ENCODE data around the gene ULBP2.
"Not testable (repeated sequence)": the region's sequence is repeated elsewhere in the genome, so short reads cannot be mapped to it uniquely, and the experiment has no call there.

Gene ULBP2

DNA sequence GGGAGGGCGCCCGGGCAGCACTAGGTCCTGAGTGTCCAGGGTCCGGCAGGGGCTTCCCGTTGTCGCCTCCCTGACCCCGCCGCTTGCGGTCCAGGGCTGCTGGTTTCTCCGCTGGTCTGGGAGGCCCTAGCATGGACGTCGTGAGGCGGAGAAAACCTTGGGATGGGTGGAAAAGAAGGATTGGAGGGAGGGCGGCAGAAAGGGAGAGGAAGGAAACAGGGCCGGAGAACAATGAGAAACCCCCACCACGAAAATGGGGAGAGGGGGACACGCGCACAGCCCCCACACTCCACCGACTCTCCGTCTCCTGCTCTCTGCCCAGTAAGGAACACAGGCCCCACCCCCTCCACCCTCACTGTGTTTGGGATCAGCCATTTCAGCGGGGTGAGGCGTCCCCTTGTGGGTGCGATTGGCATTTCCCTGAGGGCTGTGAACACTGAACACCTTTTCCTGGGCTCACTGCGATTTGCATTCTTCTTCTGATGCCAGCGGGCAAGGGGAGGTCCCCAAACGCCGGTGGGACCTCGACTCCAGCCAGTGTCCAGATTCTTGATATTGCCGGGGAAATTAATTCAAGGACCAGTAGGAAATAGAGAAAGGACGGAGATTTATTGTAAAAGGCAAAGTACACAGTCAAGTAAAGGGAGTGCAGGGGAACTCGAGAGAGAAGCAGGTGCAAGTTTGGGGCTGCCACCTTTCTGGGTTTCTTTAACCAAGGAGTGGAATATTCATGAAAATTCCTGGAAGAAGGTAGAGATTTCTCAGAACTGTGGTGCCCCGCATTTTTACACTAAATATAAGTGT, 15.6 kb upstream of the ULBP2 start:
- peak in 48 of 56 donors; percentile 3 to 76 (median 40) for DNase-seq

DNA sequence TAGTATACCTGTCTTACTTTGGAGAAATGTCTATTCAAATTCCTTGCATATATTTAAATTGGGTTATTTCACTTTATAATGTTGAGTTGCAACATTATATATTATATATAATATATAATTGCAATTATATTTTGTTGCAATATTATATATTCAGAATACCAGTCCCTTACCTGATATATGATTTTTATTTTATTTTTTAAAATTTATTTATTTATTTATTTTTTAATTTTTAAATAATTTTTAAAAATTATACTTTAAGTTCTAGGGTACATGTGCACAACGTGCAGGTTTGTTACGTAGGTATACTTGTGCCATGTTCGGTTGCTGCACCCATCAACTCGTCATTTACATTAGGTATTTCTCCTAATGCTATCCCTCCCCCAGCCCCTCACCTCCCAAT, 14.8 kb upstream of the ULBP2 start:
- DNase-seq = not testable (repeated sequence)

DNA sequence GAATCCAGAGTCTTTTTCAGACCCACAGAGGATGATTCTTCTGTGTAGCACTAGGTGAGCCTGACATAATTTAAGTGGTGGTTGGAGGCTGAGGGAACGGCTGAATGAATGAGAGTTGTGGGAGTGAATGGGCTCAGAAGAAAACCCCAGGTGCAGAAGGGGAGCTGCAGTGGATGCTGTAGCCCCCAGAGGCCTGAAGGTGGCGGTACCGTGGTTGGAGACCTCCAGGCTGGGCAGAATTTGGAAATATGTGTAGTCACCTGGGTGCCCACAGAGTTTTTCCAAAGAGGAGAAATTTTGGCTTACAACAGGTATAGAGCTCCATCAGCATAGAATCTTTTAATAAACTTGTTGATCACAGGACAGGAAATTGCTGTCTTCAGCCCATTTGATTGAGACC, 12.4 kb upstream of the ULBP2 start:
- DNase-seq = no peak

DNA sequence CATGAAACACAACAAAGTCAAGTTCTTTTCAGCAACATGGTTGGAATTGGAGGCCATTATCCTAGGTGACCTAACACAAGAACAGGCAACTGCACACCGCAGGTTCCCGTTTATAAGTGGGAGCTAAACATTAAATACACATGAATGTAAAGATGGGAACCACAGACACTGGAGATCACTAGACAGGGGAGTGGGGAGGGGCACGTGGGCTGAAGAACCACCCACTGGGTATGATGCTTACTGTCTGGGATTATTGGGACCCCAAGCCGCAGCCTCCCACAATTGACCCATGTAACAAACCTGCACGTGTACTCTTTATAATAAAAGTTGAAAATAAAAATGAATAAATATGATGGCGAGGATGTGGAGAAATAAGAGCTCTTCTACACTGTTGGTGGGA, 10.3 kb upstream of the ULBP2 start:
- no peak for DNase-seq

DNA sequence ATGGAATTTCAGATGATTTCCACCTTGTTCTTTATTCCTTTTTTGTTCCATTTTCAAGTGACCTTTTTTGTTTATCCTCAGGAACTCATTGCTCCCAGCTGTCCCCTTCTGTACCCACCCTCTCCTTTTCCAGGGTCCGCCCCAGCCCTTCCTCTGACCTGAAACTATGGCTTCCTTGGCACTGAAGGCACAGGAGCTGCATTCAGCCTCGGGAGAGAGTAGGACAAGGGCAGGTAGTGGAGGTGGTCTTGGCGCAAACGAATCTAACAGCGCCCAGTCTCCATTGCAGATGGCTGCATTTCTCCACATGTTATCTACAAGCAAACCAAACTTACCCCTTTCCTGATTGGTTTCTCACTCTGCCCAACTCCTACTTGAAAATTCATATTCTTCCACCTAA, 8.8 kb upstream of the ULBP2 start:
- DNase-seq = no peak

DNA sequence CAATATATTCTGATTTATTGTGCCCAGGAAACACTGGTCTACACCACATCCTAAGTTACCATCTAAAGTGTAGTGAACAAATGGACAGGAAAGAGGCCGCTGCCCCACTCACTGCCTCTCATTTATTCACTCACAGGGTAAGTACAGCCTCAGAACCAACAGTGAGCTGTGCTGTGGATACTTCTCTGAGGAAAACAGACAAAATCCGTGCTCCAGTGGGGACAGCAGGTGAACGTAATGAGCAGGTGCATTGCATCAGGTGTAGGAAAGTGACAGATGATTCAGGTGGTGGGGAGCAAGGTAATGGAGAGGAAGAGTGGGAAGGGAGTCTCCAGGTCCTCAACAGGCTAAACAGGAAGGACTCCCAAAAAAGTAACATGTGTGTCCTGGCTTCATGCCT, 8.4 kb upstream of the ULBP2 start:
- DNase-seq = no peak

DNA sequence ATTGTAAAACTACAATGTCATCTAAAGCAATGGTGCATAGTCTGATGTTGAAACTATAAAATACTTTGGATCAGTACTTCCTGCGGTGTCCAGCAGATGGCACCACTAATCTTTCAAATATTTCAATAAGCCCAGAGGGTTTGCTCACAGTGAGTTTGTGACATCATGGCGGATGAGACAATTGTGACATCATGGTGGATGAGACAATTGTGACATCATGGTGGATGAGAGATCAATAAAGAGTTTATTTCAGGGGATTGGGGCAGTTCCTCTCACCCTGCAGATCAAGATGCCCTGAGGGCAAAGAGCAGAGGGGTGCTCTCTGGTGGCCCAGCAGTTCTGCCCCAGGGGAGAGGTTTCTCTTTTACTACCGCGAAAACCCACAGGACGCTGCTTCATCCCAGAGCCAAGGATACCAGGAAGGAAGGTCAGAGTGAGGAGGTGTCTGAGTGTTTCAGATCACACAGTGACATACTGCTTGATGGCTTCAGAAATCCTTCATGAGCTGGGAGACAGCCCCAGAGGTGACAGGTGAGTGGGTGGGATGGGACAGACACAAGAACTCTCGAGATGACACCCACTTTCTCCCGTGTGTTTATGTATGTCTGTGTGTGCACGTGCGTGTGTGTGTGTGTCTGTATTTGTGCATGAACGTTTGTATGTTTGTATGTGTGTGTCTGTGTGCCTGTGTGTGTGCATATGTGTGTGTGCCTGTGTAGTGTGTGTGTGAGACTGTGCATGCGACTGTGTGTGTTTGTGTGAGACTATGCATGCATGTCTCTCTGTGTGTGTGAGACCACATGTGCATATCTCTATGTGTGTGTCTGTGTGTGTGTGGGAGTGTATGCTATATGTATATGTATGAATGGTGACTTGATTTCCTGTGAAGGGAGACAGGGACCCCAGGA, 7.3 kb upstream of the ULBP2 start:
- peak in 27 of 56 donors; percentile 4 to 84 (median 20) for DNase-seq

DNA sequence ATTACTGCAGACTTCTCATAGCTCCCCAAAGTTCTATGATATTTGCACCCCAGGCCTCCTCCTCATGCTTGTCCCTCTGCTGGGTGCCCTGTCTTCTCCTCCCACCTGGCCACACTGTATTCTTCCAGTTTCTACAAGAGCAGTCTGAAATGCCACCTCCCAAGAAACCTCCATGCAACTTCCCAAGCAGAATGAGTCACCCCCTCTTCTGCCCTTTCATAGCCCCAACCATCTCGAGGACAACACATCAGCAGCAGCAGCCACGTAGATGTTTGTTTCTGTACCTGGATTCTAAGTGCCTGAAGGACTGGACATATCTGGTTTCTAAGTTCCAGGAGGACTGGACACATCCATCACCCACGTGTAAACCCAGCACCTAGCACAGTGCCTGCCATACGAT, 6.6 kb upstream of the ULBP2 start:
- no peak for DNase-seq

DNA sequence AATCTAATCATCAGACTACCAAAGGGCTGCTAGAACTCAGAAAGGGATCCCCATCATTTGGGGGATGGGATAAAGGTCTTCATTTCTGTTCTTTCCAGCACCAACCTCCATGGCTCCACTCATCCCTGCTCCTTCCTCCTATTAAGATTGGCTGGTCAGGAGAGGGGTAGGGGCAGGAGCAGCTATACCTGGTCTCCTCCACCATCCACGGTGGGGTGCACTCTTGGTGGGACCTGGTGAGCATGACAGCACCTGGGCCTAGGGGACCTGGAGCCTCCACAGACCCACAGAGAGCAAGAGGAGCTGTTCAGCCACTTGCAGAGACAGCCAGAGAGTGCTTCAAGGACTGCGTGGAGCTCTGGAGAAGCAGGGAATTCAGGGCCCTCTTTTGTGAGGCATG, 6.1 kb upstream of the ULBP2 start:
- DNase-seq = no peak

DNA sequence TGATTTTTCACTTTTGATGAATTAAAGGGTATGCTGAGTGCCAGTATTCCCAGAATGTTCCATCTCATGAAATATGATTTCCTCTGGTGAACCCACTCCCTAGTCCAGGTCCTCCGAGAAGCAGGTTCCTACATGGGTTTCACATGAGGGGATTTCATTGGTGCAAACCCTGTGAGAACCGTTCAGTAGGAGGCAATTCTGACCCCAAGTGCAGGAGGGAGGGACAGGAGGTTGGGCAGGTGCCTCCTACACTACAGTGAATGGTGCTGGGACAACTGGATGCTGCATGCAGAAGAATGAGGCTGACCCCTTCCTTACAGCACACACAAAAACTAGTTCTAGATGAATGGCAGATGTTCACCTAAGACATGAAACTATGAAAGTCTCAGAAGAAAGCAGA, 5.1 kb upstream of the ULBP2 start:
- DNase-seq = no peak

DNA sequence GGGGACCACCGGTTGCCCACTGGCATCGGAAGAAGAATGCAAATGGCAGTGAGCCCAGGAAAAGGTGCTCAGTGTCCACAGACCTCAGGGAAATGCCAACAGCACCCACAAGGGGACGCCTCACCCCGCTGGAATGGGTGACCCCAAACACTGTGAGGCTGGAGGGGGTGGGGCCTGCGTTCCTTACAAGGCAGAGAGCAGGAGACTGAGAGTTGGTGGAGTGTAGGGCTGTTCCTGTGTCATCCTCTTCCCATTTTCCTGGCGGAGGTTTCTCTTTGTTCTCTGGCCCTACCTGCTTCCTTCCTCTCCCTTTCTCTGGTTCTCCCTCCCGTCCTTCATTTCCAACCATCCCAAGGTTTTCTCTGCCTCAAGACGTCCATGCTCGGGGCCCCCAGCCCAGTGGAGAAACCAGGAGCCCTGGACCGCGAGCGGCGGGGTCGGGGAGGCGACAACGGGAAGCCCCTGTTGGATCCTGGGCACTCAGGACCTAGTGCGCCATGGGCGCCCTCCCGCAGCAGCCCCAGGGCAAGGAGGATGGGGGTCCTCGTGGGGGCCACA, 3.7 kb upstream of the ULBP2 start:
- DNase-seq = not testable (repeated sequence)

DNA sequence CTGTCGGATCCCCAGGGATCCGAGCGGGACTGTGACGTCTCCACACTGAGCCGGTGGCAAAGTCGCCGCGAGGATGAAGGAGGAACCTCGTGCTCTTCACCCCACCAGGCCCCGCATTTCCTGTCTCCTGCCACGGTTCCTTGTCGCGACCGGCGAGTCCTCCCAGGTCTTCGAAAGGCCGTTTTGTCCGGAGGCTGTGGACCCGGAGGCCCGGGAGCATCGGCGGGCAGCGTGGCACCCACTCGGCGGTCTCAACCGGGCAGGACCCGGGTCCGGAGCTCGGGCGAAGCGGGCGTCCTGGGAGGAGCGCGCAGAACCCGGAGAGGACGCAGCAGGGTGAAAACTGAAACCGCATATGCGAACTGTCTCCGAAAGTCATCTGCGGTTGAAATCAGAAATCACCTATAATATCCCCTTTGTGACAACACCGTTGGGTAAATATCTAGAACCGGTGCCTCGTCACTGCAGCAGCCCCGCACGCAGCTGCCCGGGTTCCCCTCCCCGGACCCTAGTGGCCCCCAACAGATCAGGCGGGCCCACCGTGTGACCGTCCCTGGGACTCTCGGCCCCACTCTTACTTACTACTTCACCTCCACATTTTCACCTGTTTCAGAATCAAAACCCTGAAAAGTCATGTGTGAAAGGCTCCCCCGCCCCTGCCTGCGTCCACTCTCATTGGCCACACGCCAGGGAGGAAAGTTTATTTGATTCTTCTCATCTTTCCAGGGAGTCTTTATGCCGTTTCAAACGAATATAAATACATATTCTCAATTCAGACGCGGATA, 3.1 kb upstream of the ULBP2 start:
- no peak for DNase-seq

DNA sequence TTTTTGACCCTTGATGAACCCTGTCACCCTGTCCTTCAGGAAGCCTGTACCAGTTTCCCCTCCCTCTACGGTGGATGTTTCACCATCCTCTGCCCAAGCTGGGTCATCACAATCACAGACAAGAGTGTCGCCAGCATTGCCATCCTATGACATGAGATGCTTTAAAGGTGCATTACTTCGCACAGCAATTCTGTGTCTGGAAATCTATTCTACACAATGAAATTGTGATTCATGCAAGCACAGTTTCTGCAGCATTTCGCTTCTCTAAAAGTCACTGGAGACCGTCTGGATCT, 2.5 kb upstream of the ULBP2 start:
- no peak for DNase-seq

DNA sequence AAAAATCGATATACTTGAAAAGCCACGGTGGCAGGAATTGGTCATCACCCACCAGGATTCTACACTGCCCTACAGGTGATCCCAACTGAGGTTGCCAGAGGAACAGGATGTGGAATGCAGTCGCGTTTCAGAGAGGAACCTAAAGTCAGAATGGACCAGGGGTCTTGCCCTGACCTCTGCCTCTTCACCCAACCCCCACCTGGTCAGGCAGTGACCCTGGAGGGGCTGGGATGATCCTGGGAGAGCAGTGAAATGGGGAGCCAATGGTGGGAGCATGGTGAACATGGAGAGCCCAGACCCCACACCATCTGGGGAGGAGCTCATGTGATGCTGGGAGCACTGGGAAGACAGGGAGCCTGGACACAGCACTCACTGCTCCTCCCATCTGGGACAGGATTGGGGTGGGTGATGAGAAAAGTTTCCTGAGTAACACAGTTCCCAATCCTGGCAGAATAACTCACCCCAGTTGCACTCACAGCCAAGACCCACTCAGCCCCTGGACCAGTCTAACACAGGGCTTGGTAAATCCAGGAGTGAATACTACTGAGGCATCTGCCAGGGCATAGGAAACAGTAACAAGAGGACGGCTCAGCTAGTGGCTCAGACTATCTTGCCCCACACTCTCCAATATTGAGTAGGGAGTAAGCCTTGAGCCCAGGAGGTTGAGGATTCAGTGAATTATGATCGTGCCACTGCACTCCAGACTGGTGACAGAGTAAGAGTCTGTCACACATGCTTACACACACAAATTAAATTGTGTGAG, 1.7 kb upstream of the ULBP2 start:
- DNase-seq = no peak

DNA sequence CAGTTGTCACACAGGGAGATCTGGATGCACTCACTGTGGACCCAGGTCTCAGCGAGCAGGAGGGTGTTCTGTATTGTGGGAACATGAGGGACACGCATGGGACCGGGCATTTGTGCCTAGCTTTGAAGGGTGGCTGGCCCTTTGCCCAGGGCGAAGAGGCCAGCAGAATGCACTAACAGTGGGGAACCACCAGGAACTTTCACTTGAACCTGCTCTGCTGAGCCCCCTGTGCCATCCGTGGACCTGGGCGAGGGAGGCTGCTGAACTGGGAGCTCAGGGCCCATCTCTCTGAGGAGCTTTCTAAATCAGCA, 1.2 kb upstream of the ULBP2 start:
- no peak for DNase-seq

DNA sequence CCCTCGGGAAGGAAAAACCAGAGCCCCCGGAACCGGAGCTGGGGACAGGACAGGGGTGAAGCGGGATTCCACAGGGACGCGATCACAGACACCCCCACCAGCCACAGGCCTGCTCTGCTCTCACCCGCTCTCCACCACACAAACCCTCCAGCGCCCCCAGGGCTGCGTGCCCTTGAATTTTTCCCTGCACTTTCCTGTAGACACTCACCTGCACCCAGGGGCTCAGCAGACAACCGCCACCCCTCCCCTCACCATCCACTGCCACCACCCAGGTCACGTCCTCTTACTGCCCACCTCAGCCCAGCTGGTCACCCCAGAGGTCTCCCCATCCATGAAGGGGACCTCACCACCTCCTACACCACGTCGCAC, 631 bp downstream of the ULBP2 start:
- no peak for DNase-seq

DNA sequence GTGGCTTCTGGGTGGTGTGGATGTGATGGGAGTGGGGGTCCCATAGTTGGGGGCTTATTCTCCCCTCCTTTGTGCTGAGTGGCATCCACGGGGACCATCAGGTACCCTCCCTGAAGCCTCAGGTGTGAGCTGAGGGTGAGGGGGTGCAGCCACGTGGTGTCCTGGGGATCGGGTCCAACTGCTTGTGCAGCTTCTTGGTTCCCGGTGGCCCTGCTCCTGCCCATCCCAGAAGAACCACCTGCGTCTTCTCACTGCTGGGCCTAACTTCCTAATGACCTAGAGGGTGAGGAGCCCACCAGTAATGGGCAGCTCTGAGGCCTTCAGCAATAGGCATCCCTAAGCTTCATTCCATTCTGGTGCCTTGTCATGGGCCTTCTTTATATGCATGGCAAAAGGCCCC, 1.5 kb downstream of the ULBP2 start:
- not testable (repeated sequence) for DNase-seq

DNA sequence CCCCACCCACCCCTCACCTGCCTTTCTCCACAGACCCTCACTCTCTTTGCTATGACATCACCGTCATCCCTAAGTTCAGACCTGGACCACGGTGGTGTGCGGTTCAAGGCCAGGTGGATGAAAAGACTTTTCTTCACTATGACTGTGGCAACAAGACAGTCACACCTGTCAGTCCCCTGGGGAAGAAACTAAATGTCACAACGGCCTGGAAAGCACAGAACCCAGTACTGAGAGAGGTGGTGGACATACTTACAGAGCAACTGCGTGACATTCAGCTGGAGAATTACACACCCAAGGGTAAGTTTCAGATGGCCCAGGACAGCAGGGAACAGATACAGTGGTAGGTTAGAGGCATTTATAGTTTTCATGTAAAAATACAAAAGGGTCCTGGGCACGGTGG, 3.5 kb downstream of the ULBP2 start:
- DNase-seq = not testable (repeated sequence)

DNA sequence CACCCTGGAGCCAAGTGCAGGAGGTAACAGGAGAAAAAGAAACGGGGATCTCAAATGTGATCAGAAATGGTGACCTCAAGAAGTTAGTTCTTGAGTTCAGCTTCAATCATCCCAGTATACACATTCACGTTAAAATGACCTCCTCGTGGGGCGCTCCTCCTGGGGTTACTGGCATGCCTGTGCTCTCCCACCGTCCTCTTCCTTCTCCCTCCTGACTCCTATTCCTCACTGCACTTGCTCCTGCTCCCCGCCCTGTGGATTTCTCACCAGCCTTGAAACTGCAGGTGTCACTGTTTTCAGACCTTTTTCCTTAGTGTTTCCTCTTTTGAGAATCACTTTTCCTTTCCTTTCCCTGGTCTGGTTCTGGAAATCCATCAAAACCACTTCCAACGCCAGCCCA, 4.8 kb downstream of the ULBP2 start:
- not testable (repeated sequence) for DNase-seq

DNA sequence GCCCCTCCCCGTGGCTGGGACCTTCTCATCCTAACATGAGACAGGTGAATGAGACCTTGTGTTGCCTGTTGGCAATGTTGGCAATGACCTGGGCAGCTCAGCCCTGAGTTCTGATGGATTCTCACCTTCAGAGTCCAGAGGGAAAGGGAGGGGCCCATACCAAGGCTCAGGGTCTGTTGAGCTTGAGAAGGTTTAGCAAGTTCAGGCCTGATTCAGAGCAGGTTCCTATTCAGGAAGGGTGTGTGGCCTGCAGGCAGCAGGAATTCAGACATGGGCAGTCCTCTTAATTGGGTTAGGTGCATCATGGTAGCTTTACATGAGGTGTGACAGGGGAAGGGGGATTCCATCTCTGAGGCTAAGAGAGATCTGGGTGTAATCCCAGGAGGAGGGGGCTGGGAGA, 5.7 kb downstream of the ULBP2 start:
- not testable (repeated sequence) for DNase-seq

DNA sequence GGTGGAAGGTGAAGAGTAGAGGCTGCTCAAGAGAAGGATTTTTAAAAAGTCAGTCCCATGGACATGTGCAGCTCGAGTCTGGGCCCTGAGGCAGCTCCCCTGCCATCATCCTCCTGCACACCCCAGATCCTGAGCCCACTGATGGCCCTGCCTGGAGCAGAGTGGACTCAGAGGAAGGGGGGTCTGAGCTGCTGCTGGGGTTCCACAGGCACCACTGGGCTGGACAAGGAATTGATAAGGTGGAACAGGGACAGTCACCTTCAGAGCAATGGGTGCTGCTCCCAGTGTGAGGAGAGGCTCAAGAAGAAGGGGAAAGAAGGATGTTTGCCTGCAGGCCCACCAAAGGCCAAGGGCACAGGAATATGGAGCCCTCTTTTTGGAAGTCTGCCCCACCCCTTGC, 6.2 kb downstream of the ULBP2 start:
- no peak for DNase-seq

Measured in amygdala (tissue), 56 donors.